DMS 273 (cell line): ENCODE data around the gene GRID1.

Experiments used
- DNase-seq: peaks from one replicate; lab custom pipeline; 2025; ENCODE audit not compliant: unreplicated experiment; lab: John Stamatoyannopoulos, UW

GRID1 gene

GRCh38 chr10:86071145-86071544, 295.4 kb downstream of the GRID1 start:
- no peak for DNase-seq

GRCh38 chr10:86070278-86070677, 296.3 kb downstream of the GRID1 start:
- DNase-seq, result no peak

GRCh38 chr10:86068231-86069054, 298.2 kb downstream of the GRID1 start:
- DNase-seq, result peak; percentile 6

GRCh38 chr10:86067436-86068050, 299.1 kb downstream of the GRID1 start:
- no peak for DNase-seq

- DNase-seq, result no peak
Measured at GRCh38 chr10:86066696-86067095, 299.9 kb downstream of the GRID1 start.

- no peak for DNase-seq
Measured at GRCh38 chr10:86065711-86066251, 300.8 kb downstream of the GRID1 start.

- DNase-seq, result no peak
Measured at GRCh38 chr10:86064931-86065662, 301.5 kb downstream of the GRID1 start.

GRCh38 chr10:86064219-86064618, 302.4 kb downstream of the GRID1 start:
- DNase-seq, result no peak

- no peak for DNase-seq
Measured at GRCh38 chr10:86063341-86063740, 303.3 kb downstream of the GRID1 start.

GRCh38 chr10:86062647-86063145, 303.9 kb downstream of the GRID1 start:
- no peak for DNase-seq

GRCh38 chr10:86062198-86062550, 304.4 kb downstream of the GRID1 start:
- DNase-seq, result no peak

GRCh38 chr10:86061278-86062197, 305.1 kb downstream of the GRID1 start:
- peak; percentile 29 for DNase-seq

GRCh38 chr10:86060386-86061277, 306.0 kb downstream of the GRID1 start:
- no peak for DNase-seq

GRCh38 chr10:86059892-86060291, 306.7 kb downstream of the GRID1 start:
- DNase-seq, result no peak

- DNase-seq, result no peak
Measured at GRCh38 chr10:86058964-86059363, 307.6 kb downstream of the GRID1 start.

GRCh38 chr10:86057708-86058107, 308.9 kb downstream of the GRID1 start:
- DNase-seq, result no peak

- peak; percentile 55 for DNase-seq
Measured at GRCh38 chr10:86056672-86057071, 309.9 kb downstream of the GRID1 start.

- DNase-seq, result no peak
Measured at GRCh38 chr10:86055928-86056327, 310.7 kb downstream of the GRID1 start.

- DNase-seq, result no peak
Measured at GRCh38 chr10:86053675-86054074, 312.9 kb downstream of the GRID1 start.
